Measurements from ENCODE around the gene PTK7.

Gene PTK7

GRCh38 chr6:43174263-43175112 lies 98.4 kb downstream of the PTK7 start:
- in situ Hi-C loops (cut with MboI; ENCODE audit: low sequenced_read_pairs) = no loop called here

- in situ Hi-C loops (cut with MboI; ENCODE audit: low sequenced_read_pairs) = no loop called here
Observed at GRCh38 chr6:43175676-43176422, 99.7 kb downstream of the PTK7 start.

- in situ Hi-C loops (cut with MboI; ENCODE audit: low sequenced_read_pairs) = no loop called here
Observed at GRCh38 chr6:43176423-43176786, 100.3 kb downstream of the PTK7 start.

GRCh38 chr6:43178150-43178549 lies 102.0 kb downstream of the PTK7 start:
- in situ Hi-C loops (cut with MboI; ENCODE audit: low sequenced_read_pairs) = no loop called here

- in situ Hi-C loops (cut with MboI; ENCODE audit: low sequenced_read_pairs) = no loop called here
Observed at GRCh38 chr6:43178951-43179830, 103.1 kb downstream of the PTK7 start.

- in situ Hi-C loops (cut with MboI; ENCODE audit: low sequenced_read_pairs) = no loop called here
Observed at GRCh38 chr6:43180058-43180457, 103.9 kb downstream of the PTK7 start.

GRCh38 chr6:43180985-43181384 lies 104.9 kb downstream of the PTK7 start:
- in situ Hi-C loops (cut with MboI; ENCODE audit: low sequenced_read_pairs) = no loop called here

- in situ Hi-C loops (cut with MboI; ENCODE audit: low sequenced_read_pairs) = no loop called here
Observed at GRCh38 chr6:43181621-43181941, 105.5 kb downstream of the PTK7 start.

GRCh38 chr6:43181942-43182860 lies 106.1 kb downstream of the PTK7 start, which contains the start of gene CUL9:
Gene CUL9, plus strand, starts transcription at chr6:43182196. Its CDS starts 2,115 bp downstream, at chr6:43184311.
- in situ Hi-C loops (cut with MboI; ENCODE audit: low sequenced_read_pairs) = no loop called here

GRCh38 chr6:43183441-43183840 lies 107.3 kb downstream of the PTK7 start:
- in situ Hi-C loops (cut with MboI; ENCODE audit: low sequenced_read_pairs) = no loop called here

- in situ Hi-C loops (cut with MboI; ENCODE audit: low sequenced_read_pairs) = no loop called here
Observed at GRCh38 chr6:43184268-43184985, 108.3 kb downstream of the PTK7 start.

GRCh38 chr6:43185391-43185985 lies 109.4 kb downstream of the PTK7 start:
- in situ Hi-C loops (cut with MboI; ENCODE audit: low sequenced_read_pairs) = no loop called here

GRCh38 chr6:43186019-43186418 lies 109.9 kb downstream of the PTK7 start:
- in situ Hi-C loops (cut with MboI; ENCODE audit: low sequenced_read_pairs) = no loop called here

- in situ Hi-C loops (cut with MboI; ENCODE audit: low sequenced_read_pairs) = no loop called here
Observed at GRCh38 chr6:43186706-43187105, 110.6 kb downstream of the PTK7 start.

GRCh38 chr6:43187821-43188220 lies 111.7 kb downstream of the PTK7 start:
- in situ Hi-C loops (cut with MboI; ENCODE audit: low sequenced_read_pairs) = no loop called here

GRCh38 chr6:43188426-43188825 lies 112.3 kb downstream of the PTK7 start:
- in situ Hi-C loops (cut with MboI; ENCODE audit: low sequenced_read_pairs) = no loop called here

- in situ Hi-C loops (cut with MboI; ENCODE audit: low sequenced_read_pairs) = no loop called here
Observed at GRCh38 chr6:43189776-43190304, 113.7 kb downstream of the PTK7 start.

- in situ Hi-C loops (cut with MboI; ENCODE audit: low sequenced_read_pairs) = no loop called here
Observed at GRCh38 chr6:43192911-43193310, 116.8 kb downstream of the PTK7 start.

- in situ Hi-C loops (cut with MboI; ENCODE audit: low sequenced_read_pairs) = no loop called here
Observed at GRCh38 chr6:43193929-43194328, 117.8 kb downstream of the PTK7 start.

Measured in HL-60/S4 treated with phorbol 12-myristate 13-acetate at 8.2 ng/mL for 4 days and 3 days (cell line).